HG02938 (cell line): ENCODE measurements around the gene CRYZ.
"Not testable (repeated sequence)": the region's sequence is repeated elsewhere in the genome, so short reads cannot be mapped to it uniquely, and the experiment has no call there.

Source experiments
- ATAC-seq: cut with Tn5 transposase; IDR thresholded peaks from one replicate; pipeline ENCODE4 v1.9.1; 2021; ENCODE audit warnings: mild to moderate bottlenecking, moderate library complexity; ENCODE audit not compliant: unreplicated experiment

The CRYZ gene

DNA sequence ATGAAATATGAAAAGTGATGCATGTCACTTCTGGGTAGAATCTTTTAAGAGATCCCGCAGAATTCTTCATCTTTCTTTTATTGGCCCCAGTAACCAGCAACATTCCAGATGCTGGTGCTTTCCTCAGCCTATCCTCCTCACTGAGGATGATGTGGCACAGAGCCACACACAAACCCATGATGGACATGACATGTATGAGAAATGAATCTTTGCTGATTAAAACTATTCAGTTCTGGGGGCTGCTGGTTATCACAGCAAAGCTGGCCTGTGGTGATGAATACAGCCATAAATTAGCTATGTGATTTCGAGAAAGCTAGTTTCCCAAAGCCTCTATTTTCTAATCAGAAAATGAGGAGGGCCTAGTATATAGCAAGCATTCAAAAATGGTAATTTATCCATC, 51.0 kb downstream of the CRYZ start:
- ATAC-seq = no peak

DNA sequence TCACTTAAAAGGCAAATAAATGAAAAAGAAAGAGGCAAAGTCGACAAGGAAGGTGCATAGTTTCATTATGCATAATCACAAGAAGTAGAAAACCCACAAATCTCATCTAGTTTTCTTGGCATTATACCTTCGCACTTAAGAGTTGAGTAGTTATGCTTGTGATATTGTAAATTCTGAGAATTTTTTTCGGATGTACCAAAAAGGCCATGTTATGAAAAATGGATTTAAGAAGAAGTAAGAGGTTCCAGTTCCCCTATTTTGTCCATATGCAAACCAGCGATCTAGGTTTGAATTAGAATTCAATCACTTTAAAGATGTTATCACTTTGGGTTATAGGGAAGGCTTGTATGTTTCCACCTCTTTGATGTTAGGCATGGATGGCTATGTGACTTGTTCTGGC, 51.4 kb downstream of the CRYZ start:
- peak; percentile 94 for ATAC-seq

DNA sequence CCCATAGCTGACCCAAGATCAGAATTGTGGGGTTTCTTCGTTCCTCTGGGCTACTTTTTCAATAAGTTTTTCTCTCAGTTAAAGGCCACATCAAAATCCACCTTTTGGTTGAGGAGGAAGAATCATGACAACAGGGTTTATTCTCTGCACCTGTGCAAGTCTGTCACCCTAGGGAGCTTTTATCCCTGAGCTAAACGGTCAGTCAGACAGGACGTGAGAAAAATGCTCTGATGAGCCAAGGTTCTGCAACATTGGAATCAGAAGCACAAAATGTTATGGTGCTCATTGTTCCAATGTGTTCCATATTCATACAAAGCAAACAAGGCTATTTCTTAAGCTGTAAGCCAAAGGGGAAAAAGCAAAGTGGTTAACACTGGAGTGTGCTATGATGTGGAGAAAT, 51.8 kb downstream of the CRYZ start:
- peak; percentile 30 for ATAC-seq

DNA sequence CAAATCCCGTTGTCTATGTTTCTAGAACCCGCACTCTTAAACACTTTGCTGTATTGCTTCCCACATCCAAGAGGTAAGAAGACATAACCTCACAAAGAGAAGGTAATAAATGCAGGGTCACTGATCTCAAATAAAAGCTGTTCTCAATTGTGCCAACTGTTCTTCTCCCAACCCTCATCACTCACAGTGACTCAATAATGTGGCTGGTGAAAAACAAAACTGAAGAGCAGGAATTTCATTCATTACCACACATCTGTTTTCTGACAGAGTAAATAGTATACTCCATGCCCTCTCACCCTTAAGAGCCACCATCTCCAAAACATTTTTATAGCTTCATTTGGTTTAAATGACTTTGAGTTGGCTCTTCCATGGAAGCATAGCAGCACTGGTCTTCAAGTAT, 53.0 kb downstream of the CRYZ start:
- no peak for ATAC-seq

DNA sequence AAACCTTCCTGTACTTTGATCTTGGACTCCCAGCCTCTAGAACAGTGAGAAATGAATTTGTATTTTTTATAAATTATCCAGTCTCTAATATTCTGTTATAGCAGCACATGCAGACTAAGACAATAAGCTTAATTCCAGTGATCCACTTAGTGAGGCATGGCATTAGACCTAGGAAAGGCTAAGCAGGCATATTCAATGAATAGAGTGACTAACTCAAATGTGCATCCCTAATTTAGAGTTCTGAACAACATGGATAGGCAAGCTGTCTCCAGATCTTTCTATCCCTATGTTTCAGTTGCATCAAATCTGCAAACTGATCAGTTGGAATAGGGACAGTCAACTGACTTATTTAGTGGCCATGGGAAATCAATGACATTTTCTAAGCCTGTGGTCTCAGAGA, 54.9 kb downstream of the CRYZ start:
- no peak for ATAC-seq

DNA sequence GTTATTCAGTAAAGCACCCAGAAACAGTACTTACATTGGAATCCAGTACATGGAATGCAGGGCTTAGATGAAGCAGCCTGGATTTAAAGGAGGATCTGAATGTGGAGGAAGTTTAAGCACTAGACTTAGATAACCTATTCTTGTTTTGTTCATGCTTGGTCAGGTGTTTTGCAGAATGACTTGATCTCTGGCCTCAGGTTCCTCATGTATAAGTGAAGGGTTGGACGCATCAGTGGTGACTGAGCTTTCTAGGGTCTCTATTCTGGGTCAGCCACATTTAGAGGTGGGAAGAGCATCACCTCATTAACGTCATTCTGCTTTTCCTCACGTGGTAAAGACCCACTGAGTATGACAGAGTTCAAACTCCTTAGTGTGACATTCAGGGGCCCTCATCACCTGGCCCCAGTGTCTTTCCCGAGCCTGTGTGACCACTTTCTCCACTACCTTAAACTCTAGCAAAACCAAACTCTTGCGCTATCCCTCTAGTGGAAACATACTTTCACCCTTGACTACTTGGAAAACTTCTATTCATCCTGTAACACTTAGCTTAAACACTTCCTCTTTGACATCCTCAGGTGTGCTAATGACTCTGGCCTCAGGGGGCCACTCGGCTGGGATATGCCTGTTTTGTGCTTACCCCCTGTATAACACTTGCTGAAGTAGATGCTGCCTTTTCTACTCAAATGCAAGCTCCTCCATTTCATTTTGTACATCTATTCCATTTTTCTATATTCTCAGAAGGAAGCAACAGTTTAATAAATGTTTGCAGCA, 58.4 kb downstream of the CRYZ start:
- ATAC-seq = no peak

DNA sequence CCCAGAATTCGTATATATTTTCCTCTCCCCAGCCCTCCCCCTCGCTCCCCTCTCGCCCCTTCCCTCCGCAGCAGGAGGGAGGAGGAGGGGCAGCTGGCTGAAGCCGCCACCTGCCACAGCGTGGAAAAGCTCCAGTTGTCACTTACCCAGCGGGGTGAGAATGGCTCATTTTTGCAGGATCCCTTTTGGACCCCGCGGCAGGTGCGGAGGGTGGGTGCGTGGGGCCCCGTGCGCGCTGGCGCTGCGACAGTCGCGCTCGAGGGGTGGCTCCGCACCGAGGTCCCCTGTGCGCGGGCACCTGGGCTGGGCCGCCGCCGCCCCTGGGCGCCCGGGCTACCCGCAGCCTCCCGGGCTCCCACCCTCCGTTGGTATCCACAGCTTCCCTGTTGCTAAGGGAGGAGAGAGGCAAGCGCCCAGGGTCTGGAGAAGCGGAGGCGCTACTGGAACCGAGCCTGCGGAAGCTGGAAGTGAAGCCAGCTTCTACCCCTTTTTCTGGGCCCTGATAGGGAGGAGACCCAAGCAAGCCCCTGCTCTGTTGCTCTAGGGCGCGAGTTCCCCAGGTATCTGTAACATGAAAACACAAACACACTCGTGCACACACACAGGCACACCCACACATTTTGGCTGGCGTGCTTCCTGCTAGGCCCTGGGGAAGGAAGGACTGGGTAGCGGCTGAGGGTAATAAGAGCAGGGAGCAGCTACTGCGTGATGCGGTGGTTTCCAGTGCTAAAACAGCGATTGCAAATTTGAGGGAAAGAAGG, 59.3 kb downstream of the CRYZ start, which contains the start of gene ERICH3:
ERICH3 (minus strand) TSS at position 442 of the 761 bp plus-strand sequence; CDS start at position 169, 273 bp downstream.
- no peak for ATAC-seq

DNA sequence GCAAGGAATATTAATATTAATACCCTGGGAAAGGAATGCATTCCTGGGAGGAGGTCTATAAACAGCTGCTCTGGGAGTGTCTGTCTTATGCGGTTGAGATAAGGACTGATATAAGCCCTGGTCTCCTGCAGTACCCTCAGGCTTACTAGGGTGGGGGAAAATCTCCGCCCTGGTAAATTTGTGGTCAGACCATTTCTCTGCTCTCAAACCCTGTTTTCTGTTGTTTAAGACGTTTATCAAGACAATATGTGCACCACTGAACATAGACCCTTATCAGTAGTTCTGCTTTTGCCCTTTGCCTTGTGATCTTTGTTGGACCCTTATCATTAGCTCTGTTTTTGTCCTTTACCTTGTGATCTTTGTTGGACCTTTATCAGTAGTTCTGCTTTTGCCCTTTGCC, 62.0 kb downstream of the CRYZ start:
- not testable (repeated sequence) for ATAC-seq
